UCSD-AML1 (cell line): ENCODE results near the gene ADD1.
"Not testable (repeated sequence)": the region's sequence is repeated elsewhere in the genome, so short reads cannot be mapped to it uniquely, and the experiment has no call there.

Experiments
- DNase-seq: peaks from one replicate; lab custom pipeline; 2025; ENCODE audit not compliant: unreplicated experiment; lab: John Stamatoyannopoulos, UW

Gene ADD1

DNA sequence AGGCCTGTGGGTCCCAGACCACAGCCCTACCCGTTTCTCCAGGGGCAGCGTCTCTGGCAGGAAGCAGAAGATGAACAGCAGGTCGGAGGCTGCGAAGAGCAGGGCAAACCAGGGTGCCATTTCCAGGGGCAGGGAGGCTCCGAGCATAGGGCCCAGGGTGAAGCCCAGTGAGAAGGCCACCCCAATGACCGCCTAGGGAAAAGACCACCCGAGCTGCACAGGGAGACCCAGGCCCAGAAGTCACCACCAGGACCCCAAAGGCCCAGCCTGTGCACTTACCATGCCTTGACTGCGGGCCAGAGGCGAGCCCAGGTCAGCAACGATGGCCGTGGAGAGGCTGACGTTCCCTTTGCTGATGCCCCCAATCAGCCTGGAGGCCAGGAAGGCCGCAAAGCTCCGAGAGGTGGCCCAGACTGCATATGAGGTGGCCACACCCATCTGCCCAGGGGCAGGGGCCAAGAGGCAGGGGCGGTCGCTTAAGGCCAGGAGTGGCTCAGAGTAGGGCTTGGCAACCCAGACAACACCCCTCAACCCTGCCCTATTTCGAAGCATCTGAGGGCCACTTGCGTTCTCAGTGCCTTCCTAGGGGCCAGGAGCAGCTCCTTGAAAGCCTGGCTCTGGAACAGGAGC lies 88.8 kb downstream of the ADD1 start:
- DNase-seq, result no peak

DNA sequence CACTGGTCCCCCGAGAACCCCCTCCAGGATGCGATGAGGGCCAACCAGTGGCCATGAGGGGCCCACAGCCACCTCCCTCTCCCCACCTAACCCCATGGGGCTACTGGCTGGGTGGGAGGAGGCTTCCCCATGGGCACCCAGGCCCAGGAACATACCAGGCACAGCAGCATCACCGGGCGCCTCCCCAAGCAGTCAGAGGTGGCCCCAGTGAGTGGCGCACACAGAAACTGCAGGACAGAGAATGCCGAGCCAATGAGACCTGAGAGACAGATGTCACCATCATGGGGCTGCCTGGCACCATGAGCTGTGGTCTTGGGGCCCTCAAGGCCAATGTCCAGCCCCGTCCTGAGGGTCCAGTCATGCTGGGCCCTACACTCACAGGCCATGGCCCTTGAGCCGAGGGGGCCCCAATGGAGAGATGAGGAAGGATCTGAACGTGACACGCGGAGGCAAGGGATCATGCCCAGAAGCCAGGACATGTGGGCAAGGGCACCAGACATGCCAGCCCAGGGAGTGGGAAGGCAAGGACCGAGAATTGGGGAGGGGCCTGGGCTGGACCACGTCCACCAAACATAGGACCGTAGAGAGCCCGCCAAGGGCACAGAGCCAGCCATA lies 89.4 kb downstream of the ADD1 start:
- no peak for DNase-seq

DNA sequence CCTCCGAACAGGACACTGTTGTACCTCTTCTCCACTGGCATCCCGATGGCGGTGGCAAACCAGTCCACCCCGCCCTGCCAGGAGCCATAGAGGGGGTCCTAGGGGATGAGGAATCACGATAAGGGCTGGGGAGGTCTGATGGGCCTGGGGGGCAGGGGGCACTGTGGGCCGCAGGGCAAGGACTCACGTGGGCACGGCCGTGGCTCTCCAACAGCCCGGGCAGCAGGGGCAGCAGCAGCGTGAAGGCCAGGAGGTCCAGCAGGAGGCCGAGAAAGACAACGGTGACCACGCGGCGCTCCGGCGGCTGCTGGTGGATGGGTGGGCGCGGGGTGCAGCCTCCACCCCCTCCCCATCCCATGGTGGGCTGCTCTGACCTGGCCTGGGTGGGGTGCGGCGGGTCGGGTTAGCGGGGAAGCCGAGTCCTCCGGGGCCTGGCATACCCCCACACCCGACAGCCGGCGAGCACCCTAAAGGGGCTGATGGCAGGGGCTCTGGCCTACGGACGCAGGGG lies 90.0 kb downstream of the ADD1 start:
- DNase-seq, result no peak

DNA sequence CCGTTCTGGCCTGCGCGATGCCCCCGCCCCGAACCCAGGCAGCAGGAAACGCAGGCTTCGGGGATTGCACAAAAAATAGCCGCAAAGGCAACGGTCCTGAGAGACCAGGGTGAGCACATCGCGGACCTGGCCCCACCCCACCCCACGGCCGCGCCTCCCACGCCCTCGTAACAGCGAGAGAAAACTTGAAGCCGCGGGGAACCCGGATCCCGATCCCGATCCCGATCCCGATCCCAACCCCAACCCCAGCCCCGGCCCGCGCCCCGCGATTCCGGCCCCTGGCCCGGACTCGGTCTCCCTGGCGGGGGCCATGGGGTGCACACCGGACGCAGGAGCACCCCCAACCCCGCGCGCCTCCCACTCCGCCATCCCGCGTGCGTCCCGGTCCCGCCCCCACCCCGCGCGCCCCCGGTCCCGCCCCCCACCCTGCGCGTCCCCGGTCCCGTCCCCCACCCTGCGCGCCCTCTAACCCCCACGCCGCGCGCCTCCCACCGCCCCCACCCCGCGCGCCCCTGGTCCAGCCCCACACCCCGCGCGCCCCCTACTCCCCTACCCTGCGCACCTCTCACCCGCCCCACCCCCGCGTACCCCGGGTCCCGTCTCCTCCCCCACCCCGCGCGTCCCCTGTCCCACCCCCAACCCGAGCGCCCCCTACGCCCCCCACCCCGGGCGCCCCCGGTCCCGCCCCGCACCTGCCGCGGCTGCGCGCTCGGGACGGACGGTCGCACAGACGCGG lies 90.6 kb downstream of the ADD1 start:
- DNase-seq, result peak; percentile 50

DNA sequence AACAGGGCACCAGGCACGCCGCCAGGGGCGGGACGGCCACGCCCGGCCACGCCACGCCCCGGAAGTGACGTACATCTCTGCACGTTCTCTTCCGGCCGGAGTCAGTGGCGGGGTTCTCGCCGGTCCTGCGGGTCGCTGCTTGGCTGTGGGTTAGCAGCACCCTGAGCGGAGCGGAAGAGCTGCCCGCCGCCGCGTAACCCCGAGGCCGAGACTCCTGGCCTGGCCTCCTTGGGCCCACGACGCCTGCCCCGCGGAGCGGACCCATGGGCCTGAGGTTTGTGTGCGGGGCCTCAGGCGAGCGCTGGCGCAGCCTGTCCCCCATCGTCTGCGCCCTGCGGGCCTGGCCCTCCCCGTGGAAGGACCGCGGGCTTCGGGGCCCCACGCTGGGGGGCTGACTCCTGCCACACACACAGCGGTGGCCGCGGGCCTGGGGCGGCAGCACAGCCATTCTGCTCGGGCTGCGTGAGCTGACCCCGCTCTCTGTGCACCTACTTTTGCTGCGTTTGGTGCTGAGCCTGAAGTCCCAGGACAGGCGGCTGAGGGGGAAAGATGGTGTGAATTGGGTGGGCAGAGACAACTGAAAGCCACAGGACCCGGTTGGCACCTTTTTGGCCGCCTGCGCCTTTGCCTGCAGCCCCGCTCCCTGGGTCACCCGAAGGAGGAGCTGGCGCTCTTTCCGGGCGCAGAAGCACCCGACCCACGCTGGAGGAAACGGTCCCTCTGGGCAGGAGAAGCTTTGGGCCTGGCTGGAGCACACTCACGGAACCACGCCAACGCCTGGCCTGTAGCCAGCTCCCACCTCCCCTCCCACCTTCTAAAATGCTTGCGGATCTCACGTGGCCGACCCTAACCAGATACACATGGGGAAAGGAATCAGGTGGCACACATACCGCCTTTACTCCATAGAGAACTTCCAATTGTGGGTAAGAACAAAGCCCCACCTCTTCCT lies 91.4 kb downstream of the ADD1 start:
- peak; percentile 93 for DNase-seq

DNA sequence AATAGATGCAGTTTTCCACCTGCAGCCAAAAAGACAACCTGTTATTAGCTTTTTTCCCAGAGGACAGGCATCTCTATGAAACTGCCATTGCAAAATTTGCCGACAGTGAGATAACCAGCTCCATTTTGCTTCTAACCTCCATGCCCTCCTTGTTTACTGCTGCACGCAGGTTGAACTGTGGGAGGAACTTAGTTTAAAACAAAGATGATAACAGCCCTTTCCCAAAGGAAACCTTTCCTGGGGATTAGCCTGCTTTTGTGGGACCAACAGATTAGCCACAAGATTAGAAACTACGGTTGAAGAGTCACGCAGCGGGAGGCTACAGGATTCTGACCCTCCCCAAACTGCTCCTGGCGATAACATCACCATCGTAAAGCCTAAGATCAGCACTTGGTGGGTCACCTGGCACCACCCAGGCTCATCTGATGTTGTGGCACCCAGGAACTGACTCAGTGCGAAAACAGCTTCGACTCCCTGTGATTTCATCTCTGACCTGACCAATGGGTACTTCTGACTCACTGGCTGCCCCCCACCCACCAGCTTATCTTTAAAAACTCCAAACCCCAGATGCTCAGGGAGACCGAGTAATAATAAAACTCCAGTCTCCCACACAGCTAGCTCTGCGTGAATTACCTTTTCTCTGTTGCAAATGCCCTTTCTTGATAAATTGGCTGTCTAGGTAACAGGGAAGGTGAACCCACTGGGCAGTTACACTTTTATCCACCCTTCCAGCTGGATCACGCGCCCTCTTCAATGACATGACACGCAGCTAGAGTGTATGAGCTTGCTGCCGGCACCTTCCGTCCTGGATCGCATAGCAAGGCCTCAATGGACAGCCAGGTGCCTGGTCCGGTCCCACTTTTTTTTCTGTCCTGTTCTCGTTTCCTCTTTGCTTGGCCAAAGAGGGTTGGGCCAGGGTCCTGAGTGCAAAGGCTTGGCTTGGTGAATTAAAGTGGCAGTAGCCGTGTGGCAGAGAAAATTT lies 92.4 kb downstream of the ADD1 start:
- no peak for DNase-seq

DNA sequence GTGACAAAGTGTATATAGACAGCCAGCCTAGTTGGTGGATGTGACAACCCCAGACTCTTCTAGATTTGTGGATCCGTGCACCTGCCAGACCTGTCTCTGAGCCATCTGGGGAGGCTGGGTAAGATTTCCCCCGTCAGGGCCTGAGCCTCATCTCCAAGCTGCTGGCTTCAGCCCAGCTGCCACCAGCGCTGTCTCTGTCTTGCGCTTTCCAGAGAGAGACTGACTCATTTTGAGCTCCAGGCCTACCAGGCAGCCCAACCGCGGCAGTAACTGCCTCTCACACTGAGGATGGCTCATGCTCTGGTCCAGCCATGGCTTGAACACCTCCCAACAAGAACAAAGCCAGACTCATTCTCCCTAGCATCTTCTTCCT lies 93.1 kb downstream of the ADD1 start:
- no peak for DNase-seq

DNA sequence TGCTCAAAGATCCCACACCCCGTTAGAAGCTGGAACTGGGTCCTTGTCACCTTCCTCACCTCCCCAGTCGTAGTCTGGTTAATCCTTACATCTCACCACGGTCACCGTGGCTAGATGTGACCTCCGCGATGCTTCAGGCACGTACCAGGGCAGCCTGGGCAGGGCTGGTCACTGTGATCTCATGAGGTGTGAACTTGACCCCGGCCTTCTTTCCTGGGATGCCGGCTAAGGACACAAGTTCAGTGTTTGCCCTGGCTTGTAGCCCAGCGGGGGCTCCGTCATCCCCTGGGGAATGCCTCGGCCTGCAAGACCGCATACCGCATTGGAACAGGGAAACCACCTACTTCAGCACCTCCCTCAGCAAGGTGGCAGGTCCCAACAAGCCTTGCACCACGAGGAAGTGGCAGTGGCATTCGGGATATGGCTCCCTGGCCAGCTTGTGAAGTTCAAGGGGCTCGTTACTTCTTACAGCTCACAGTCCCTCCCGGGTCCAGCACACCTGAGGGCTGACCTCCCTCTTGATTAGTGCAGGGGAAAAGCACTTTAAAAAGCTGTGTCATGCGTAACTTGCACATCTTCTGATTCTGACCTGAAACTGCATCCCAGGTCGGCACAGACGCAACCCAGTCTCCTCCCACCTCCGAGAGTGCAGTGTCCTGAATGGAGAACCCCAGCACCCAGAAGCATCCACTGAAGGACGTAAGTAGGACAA lies 93.7 kb downstream of the ADD1 start:
- no peak for DNase-seq

DNA sequence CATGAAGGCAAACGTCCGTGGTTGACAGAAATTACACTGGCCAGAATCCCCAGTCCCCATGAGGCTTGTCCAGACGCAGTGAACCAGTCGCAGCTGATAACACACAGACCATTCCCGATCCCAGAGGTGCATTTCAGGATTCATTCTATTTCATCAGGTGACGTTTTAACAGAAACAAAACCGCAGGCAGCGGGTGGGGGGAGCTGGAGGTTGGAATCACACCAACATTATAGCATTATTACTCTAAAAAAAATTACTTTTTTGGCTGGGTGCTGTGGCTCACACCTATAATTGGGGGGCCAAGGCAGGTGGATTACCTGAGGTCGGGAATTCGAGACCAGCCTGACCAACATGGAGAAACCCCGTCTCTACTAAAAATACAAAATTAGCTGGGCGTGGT lies 94.3 kb downstream of the ADD1 start:
- no peak for DNase-seq

DNA sequence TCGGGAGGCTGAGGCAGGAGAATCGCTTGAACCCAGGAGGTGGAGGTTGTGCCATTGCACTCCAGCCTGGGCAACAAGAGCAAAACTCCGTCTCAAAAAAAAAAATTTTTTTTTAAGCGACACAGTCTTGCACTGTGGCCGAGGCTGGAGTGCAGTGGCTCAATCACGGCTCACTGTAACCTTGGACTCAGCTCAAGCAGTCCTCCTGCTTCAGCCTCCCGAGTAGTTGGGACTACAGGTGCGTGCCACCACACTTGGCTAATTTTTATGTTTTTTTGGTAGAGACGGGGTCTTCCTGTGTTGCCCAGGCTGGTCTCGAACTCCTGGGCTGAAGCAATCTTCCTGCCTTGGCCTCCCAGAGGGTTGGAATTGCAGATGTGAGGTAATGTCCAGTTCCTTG lies 94.8 kb downstream of the ADD1 start:
- not testable (repeated sequence) for DNase-seq

DNA sequence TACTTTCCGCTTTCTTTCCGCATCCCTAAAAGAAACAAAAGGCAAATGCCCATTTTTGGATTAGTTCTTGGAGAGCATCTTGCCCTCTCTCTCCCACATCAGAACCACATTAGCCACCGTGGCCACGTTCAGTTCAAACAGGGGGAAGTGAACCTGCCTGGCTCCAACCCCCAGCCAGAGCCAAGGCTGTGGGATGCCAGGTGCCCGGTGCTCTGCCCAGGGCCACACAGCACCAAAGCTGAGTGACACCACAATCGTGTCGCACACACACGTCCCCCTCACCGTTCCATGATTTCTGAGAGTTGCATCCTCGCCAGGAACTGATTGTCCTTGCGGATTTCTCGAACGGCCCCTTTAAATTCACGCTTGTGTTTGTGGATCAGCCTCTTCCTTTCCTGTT lies 95.3 kb downstream of the ADD1 start:
- no peak for DNase-seq

DNA sequence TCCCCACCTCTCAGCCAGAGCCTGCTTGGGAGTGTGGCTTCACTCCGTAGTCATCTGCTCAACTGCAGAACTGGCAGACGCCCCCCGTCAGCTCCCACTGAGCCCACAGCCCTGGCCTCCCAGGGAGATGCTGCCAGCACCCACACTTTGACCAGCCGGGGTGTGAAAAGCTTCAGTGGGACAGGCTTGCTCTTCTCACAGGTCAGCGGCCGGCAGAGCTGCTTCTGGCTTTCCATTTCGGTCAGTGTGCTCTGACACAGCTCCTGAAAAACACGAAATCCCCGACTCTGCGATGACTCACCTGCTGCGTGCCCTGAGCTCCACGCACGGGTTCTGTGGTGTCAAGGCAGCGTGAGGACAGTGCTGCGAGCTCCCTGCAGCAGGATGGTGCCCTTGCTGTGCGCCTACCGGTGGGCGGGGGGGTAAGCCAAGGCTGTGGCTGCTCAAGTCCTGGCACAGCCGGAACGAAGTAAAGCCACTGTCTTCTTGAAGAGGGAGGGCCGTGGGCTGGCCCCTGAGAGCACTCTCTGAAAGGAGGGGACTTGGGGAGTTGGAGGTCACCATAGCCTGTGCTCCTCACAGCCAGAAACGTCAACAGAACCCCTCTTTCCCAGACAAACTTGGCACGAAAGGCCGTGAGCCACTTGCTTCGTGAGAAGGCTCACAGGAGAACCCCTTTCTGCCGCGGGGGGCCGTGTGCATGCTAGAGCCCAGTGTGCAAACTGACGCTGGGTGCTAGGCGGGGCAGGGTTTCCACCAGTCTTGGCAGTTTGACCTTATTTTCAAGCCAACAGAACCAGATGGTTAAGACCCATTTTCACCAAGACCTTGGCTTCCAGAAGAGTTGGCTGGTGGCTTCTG lies 96.0 kb downstream of the ADD1 start:
- DNase-seq, result no peak

DNA sequence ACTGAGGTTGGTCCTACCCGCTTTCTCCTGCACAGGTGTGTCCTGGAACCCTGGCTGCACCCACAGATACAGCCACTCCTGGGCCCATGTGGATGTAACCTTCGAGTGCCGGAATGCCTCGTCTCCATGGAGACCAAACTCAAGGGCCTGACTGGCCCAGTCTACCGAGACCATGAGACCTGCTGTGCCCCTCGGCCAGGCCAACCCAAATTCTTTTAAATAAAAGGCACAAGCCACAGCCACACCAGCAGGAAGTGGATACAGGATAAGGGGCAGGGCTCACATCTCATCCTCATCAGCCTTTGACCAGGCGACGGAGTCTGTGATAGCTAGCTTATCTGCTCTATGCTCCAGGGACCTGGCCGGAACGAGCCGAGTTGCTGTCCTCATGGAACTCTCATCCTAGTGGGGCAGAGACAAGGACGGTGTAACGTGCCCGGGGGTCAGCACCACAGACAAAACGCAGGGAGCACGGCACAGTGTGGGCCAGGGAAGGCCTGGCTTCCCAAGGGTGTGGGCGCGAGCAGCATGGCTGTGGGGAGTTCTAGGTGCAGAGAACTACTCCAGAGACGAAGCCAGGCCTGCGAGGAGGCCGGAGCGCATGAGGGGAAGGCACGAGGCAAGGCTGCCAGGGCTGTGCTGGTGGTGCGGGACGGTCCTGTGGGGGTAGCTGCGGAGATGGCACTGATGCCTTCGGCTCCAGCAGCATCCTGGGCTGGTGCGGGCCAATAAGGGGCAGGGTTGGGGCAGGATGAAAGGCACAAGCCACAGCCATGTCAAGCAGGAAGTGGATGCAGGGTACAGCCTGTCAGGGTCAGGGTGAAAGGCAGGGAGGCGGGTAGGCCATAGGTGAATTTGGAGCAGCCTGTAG lies 96.9 kb downstream of the ADD1 start:
- no peak for DNase-seq

DNA sequence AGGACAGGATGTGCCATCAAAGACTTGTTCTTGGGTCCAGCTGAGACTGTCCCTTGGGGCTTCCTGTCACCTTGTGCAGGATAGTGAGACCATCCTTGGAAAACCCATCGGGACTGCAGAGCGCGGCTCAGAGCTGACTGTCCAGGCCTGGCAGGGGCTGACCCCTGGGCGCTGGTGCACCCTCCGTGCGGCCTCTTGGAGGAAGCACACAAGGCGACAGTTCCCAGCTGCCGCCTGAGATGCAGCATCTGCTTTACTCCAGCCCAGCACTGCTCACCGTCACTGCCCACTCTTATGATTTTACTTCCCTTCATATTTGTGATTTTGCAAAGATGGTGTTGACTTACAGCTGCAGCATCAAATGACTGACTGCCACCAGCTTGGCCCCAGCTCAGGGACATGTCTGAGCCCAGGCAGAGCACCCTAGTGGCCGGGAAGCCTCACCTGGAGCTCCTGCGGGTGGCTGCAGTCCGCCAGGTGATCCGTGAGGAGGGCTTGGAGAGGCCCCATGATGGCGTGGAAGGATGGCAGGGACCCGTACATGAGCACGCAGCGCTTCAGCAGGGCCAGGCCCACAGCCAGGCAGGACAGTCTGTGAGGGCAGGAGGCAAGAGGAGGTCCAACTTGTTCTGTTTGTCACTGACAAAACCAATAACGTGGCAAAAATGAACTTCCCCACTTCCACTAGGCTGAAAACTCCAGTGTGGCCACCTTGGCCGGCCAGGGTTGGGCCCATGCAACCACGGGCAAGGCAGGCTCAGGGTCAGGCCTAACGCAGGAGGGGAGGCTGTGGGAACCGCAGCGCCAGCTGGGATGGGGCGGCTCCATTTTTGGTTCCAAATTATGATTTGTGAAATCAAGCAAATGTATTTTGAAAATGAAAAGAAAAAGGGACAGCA lies 97.7 kb downstream of the ADD1 start:
- no peak for DNase-seq

DNA sequence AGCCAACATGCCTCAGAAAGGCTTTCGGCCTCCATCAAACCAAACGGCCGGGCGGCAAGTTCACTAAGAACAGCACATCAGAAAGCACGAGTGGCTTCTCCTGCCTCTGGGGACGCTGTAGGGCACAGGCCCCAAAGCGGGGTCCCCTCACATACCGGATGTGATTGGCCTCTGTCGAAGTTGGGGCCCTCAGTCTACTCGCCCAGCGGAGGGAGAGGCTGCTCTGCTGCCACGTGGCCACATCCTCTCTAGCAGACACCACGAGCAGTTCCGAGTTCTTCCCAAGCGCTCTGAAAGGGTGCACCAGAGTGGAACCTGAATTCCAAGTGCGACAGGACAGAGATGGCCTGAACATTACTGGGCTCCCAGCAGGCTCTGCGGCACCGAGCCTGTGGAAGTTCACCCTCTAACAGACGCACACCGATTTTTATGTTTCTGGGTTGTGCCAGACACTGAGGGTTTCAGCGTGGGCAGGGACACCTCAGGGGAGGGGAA lies 98.4 kb downstream of the ADD1 start:
- no peak for DNase-seq
